ENCODE results near the gene SLC5A10.

SLC5A10 gene

DNA sequence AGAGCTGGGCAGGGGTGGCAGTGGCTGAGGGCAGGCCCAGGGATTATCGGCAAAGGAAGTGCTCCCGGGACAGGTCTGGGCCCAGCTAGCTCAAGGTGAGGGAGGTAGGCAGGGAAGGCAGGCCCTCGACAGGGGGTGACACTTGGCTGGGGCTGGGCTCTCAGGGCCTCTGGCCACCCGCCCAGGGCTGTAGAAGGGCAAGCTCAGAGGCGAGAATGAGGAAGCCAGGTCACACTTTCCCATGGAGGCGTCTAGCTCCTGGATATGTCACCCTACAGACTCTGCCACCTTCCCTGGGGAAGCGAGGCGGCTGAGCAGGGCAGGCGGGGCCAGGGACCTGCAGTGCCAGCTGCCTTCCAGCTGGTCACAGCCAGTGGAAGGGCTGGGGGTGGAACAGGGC is 33.5 kb downstream of the SLC5A10 start:
- DNase-seq (ENCODE audit: low read depth in 2 of 2) = no peak

DNA sequence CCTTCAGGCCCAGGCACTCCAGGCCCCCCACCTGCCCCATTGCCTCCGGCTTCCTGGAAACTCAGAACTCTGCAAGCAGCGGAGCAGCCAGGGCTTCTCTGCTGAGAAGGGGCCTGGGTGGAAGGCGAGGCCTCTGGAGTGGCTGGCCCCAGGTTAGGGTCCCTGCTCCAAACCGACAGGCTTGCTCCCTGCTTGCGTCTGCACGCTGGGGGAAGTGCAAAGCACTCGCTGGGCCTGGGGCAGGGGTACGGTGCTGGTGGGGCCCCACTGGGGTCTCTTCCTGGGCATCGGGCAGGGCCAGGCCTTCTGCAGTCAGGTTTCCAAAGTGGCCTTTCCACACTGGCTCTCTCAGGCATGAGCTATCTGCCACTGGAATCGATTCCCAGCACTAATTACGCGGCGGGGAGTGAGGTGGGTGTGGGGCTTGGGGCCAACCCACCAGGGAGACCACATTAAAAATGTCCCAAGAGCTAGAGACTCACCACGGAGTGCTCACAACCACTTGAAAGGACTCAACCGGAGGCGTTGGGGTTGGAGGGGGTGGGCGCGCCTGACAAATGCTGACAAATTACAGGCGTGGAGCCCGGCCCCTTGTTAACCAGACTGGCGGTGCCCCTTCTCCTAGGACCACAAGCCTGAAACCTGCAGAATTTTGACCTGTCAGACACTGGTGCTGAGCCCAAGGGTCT is 34.7 kb downstream of the SLC5A10 start:
- DNase-seq (ENCODE audit: low read depth in 2 of 2) = no peak

DNA sequence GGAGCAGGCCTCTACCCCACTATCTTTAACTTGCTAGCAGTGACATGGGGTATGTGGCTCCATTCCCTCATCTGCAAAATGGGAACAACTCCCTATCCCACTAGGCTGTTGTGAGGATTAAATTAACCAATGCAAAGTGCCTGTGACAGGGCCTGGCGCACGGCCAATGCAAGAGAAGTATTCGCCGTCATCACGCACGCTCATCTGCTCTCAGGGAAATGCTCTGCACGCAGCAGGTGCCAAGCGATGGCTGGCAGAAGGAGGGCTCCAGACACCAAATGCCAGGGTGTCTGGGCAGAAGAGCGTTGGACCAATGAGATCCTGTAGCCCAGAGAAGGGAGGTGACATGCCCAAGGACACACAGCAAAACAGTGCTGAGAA is 35.3 kb downstream of the SLC5A10 start:
- DNase-seq (ENCODE audit: low read depth in 2 of 2) = no peak

DNA sequence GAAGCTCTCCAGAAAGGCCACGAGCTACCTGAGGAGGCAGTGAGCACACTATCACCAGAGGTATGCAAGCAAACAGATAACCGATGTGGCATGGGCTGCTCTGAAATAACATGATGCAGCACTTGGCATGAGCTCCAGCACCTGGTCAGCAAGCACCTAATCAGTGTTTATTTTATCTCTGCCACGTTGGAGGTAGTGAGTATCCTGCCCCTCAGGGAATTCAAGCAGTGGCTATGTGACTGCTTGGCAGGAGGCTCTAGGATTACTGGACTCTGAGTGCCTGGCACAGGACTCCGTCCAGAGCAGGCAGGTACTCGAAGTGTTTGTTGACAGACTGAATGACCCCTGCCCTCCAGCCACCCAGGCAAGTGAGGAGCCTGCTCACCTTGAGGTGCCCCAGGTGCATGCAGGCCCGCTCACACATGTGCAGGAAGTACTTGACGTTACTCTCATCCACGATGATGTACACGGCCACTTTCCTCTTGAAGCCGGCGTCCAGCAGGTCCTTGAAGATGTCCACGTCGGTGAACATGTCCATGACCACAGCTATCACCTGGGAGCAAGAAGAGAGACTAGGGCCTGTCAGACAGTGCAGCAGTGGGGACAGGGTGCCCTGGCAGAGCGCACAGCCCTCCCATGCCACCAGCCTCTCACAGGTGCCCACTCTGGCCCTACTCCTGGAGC is 36.0 kb downstream of the SLC5A10 start:
- no peak for DNase-seq (ENCODE audit: low read depth in 2 of 2)

DNA sequence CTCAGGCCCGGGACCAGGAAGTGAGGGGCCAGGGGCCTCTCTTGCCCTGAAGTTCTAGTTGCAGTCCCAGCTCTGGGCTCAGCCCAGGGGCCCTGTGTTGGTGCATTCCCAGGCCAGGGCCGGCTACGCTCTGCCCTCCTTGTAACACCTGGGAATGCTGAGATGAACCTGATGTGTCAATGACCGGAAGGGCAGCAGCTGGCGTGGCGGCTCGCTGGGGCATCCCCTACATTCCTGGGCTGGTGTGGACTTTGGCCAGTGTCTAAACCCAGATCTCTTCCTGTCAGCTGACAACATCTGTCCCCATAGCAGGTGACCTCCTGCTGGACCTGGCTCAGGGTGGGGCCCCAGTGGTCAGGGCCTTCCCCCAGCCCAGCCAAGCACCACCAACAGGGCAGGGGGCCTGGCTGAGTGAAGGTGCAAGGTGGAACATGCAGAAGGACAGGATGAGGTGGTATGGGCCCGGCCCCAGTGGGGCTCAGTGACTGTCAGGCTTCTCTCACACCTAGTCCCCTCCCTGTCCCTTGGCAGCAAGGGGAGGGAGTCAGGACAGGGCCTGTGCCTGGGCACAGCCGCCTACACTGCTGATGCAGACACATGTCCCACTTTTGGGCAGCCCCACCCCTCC is 36.7 kb downstream of the SLC5A10 start:
- no peak for DNase-seq (ENCODE audit: low read depth in 2 of 2)

DNA sequence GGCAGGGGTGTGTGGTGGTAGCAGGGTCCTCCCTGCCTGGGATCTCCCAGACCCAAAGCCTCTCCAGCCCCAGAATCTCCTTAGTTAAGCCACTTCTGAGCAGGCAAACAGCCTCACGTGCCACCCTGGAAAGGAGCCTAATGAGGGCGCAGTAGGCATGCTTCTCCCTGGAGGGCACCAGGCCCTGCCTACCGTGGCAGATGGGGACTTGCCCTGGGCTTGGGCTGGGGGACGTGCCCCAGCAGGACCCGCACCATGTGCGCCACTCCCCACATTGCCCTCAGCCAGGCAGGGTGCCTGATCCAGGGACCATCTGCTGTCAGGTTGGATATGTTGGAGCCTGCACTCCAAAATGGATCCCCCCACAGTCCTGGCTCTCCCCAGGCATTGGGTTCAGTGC is 38.4 kb downstream of the SLC5A10 start:
- DNase-seq (ENCODE audit: low read depth in 2 of 2) = no peak

DNA sequence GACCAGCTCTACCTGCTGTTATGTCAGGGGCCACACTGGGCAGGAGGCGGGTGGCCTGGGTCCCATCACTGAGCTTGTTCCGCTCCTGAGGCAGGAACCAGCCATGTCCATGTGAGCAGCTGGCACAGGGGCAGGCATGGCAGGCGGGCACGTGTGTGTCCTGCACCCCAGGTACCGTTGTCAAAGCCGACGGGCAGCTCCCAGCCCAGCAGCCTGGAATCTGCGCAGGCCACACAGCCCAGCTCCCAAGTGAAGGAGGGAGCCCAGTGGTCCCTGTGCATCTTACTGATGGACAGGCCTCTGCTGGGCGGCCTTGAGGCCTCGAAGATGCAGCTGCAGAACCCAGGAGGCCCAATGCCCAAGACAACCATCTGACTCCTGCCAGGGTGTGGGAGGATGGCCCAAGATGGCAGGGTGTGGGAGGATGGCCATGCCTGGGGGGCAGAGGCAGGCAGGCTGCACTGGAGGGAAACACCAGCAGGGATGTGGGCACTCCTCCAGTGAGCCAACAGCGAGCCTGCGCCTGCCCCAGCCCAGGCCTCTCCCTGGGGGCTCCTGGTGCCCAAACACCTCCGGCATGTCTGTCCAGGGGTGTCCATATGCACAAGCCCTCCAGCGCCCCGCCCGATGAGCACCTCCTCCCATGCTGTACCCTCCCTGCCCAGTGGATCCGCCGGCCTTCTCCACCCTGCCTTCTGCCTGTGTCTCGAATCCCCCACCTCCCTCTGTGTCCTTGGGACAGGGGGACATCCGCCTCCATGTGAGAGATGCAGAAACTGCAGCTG is 39.8 kb downstream of the SLC5A10 start:
- no peak for DNase-seq (ENCODE audit: low read depth in 2 of 2)

DNA sequence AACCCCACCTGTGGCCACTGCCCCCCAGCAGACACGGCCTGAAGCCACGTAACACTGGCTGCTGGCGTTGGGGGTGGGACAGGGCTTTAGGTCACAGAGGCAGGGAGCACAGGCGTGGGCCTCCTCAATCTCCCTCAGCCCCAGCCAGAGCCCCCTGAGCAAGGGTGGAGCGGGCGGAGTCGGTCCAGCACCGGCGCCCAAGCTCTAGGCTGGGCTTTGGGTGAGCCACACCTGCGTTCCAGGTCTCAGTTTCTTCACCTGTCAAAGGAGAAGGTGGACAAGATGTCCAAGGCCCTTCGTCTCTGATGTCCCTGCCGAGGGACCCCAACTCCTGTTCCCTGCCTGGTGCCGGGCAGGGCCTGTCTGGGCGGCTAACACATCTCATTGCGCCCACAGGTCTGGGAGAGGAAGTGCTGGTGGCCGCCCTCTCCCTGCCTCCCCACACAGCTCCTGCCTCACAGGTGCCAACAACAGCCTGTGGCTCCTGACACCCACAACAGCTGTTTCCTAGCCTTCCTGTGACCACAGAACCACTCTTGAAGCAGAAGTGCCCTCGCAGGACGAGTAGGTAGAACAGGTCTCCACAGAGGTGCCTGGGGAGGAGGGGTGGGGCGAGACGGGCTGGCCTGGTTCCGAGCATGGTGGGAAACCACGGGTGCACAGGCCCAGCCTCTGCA is 40.6 kb downstream of the SLC5A10 start:
- no peak for DNase-seq (ENCODE audit: low read depth in 2 of 2)

DNA sequence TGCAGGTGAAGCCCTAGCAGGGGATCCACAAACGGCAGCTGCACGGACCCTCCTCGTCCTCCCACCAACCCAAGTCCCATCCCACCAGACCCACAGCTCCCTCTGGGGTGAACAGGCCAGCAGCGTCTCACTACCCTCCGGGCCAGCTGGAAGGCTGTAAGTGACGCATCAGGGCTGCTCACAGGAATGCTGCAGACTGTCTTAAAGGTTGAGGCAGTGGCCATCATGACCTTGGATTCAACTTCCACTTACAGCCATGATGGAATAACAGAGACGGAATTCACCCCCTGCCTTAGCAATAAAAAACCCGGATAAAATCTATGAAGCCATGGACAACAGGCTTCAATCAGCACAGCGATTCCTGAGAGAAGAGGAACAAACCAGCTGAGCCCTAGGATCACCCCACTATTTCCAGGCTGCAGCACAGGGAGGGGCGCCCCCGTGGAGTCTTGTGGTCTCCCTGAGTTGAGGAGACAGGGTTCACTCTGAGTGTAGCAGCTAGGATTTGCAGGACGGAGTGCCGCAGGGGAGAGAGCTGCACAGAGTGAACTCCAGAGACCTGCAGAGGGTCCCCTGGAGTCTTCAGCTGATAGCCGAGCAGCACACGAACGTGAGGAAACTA is 42.1 kb downstream of the SLC5A10 start:
- DNase-seq (ENCODE audit: low read depth in 2 of 2) = no peak

DNA sequence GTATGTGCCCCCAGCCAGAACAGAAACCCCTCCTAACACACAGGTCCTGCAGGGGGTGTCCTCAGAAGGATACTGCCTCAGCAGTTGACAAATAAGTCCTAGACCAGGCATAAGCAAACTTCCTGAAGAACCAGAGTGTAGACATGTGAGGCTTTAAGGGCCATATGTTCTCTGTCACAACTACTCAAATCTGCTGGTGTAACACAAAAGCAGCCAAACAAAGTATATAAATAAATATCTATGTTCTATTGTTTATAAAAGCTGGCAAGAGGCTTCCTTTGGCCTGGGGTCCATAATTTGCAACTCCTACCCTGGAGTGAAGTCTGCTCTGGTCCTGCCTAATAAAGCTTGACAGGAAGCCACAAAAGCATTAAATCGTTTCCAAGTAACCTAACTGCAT is 42.7 kb downstream of the SLC5A10 start:
- no peak for DNase-seq (ENCODE audit: low read depth in 2 of 2)

DNA sequence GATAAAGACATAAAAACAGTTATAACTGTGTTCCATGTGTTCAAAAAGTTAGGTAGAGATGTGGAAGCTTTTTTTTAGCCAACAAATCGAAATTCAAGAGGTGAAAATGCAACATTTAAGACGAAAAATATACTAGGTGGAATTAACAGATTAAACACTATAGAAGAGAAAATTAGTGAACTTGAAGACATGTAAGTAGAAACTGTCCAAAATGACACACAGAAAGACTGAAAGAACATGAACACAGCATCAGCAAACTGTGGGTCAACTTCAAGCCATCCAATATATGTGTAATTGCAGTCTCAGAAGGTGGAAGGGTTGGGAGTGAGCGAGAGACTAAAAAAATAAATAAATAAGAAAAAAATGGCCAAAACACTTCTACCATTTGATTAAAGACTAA is 43.3 kb downstream of the SLC5A10 start:
- DNase-seq (ENCODE audit: low read depth in 2 of 2) = no peak

DNA sequence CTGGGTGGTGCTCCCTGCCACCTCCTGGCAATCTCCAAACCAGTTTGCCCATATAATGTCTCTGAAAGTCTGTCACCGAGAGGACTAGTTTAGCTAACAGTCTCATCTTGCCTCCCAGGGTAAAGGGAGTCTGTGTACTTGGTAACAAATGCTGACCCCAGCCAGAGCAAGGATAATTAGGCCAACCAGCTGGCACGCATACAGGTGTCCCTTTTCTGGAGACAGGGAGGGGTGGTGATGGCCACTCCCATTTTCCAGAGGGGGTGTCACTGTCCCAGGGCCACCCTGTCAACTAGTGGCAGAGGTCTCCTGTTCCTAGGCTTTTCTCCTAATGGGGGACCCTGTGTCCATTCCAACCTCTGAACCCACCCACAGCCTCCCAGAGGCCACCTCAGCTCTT is 44.5 kb downstream of the SLC5A10 start:
- no peak for DNase-seq (ENCODE audit: low read depth in 2 of 2)

DNA sequence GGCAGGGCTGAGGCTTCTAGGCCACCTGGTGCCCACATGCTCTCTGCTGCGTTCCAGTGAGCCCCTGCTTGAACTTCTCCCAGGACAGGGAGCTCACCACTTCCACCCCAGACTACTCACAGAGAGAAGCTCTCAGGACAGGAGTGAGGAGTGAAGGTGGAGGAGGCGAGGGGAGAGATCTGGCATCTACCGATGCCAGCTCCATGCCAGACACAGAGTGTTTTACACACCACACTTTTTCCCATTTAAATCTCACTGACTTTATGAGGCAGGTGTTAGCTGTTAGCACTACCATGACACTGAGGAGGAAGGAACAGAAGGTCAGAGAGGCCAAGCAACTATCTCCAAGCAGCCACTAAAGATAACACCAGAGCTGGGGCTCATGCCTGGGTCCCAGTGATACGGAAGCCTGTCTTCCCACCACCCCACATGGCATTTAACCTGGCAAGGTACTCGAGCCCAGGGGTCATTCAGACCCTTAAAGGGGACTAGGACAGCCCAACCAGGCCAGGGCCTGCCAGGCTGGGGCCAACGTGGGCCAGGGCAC is 45.8 kb downstream of the SLC5A10 start:
- DNase-seq (ENCODE audit: low read depth in 2 of 2) = no peak

DNA sequence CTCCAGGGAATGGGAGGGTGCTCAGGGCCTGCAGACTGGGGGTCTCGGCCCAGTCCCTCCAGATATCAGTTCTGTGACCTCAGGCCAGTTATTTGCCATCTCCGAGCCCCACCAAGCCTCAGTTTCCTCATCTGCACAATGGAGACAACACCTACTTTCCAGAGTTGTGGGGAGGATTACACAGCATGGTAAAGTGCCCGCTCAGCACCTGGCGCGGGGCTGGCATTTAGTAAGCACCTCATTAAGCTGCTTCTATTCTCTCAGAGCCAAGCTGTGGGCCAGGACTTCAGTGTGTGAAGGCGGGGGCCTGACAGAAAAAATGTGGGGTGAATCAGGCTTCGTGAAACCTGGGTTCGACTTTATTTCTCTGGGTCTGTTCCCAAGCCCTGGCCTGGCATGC is 47.4 kb downstream of the SLC5A10 start:
- DNase-seq (ENCODE audit: low read depth in 2 of 2) = no peak

DNA sequence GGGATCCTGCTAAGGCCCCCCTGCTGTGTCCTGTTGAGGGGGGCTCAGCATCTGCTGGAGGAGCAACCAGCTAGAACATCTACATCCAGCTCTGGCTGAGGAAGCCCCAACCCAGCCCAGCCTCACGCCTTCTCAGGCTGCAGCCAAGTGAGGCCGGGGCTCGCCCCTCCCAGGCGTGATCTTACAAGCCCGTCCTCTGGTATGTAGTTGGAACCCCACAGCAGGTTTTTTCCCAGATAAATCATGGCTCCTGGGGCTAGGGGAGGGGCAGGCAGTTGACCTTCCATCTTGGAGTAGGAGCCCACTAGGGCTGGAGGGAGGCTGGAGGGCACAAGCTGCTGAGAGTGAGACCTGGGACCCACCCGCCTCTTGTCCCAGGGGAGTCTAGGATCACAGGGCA is 47.9 kb downstream of the SLC5A10 start:
- DNase-seq (ENCODE audit: low read depth in 2 of 2) = no peak

DNA sequence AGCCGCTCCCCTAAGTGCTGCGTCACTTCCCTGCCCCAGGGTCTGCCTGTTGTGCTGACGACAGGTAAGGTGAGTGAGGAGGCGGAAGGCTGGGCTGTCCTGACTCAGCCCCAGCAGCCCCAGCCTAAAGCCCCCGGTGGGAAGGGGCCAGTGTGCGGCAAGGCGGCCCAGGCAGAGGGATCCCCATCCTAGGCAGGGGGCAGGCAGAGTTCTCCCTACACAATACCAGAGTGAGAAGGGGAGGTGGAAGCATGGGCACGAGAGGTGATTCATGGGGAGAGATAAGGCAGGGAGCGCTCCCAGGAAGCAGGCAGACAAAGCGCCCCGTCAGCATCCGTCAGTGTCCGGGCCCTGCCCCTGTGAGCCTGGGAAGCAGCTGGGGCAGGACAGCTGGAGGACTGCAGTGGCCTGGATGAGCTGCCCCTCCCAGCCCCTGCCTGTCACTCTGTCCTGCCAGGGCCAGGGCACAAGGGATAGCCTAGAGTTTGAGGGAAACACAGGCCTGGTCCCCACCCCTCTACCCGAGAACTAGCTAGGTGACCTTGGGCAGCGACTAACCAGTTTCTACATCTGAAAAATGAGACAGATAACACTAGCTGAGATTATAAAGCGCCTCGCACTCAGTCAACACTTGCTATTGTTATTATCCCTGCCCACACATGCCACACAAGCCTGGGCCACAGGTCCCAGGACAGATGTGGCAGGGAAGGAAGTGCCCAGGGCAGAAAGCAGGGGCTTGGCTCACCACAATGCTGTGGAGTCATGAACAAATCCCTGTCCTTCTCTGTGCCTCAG is 48.8 kb downstream of the SLC5A10 start:
- DNase-seq (ENCODE audit: low read depth in 2 of 2) = no peak

DNA sequence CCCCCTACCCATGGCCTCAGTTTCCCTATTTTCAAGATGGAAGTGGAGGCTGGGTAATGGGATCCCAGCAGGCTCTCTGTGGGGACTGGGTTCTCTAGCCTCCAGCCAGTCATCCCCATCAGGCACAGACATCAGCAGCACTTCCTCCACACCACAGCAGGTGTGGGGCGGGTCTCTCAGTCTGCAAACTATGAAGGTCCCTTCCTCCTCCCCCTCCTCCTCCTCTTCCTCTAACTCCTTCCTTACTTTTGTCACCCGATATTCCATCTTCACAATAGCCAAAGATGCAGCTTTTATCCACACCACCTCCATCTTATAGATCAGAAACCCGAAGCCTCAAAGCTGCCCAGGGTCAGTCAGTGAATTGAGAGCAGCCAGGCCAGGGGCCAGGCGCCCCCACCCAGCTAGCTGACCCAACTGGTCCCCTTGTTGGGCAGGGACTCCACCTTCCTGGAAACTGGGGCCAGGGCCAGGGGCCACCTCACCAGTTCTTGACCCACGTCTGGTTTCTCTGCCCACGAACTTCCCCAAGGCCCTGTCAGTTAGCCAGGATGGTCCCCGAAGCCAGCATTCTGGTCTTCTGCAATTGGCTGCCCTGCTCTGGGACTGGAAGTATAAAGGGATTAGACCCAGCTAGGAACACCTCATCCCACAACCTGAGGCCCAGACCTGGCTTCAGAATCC is 50.1 kb downstream of the SLC5A10 start:
- no peak for DNase-seq (ENCODE audit: low read depth in 2 of 2)

DNA sequence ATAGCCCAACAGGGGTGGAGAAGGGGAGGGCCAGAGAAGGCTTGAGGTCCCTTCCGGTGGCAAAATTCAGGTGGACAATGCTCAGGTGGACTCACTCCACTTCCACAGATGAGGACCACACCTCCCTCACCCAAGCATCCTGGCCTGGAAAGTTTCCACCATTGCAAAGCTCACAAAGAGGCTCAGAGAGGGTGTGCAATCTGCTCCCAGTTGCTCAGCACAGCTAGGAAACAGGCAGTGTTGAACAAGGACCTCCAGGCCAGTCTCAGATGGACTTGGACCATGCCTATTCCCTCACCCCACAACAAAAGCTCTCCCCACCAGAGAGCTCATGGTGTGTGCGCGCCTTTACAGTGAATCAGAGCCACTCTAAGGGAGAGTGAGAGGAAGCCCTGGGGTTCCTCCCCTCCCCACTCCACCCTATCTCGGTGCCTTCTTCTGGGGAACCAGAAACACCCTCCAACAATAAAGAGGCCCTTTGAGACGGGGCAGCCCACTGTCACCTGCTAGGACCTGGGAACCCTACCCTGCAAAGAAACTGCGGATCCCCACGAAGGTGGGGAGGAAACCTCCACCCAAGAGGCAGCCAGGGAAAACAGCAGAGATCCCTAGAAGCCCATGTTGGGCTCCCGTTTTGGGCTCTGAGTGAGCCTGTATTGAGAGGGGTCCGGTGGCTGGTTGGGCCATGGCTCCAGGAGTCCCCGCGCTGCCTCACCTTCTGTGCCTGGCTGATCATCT is 51.0 kb downstream of the SLC5A10 start:
- DNase-seq (ENCODE audit: low read depth in 2 of 2) = no peak
